GM21381 (cell line): ENCODE results near the gene CFHR2.

Source experiments
- ATAC-seq: cut with Tn5 transposase; IDR thresholded peaks from one replicate; pipeline ENCODE4 v1.9.1; 2021; ENCODE audit warnings: mild to moderate bottlenecking, moderate library complexity; ENCODE audit not compliant: unreplicated experiment

CFHR2 gene

GRCh38 chr1:196997423-196997822, 53.9 kb downstream of the CFHR2 start:
- no peak for ATAC-seq

- no peak for ATAC-seq
Measured at GRCh38 chr1:197001828-197002227, 58.3 kb downstream of the CFHR2 start.

DNA sequence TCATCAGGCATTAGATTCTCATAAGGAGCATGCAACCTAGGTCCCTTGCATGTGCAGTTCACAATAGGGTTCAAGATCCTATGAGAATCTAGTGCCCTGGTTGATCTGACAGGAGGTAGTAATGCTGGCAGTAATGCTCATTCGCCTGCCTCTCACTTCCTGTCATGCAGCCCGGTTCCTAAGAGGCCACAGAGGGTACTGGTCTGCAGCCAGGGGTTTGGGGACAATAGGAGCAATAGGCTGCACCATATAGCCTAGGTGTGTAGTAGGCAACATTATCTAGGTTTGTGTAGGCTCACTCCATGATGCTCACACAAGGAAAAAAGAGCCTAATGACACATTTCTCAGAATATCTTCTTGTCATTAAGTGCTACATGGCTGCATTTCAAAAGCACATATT, 59.6 kb downstream of the CFHR2 start:
- no peak for ATAC-seq

GRCh38 chr1:197008861-197009260, 65.3 kb downstream of the CFHR2 start:
- no peak for ATAC-seq
